SKM-1 treated with dmso at 0.1 percent for 144 hours (cell line): ENCODE data around the gene PHAF1.

ENCODE experiments used
- DNase-seq: peaks from one replicate; lab custom pipeline; 2025; ENCODE audit not compliant: unreplicated experiment; lab: John Stamatoyannopoulos, UW

The PHAF1 gene

GRCh38 chr16:67162506-67163163 is 52.9 kb downstream of the PHAF1 start:
- DNase-seq, result no peak

- DNase-seq, result no peak
These were observed 53.6 kb downstream of the PHAF1 start for GRCh38 chr16:67163164-67163998.

- no peak for DNase-seq
These were observed 54.3 kb downstream of the PHAF1 start for GRCh38 chr16:67163999-67164558.

- DNase-seq, result no peak
These were observed 54.9 kb downstream of the PHAF1 start, which contains the start of gene HSF4 for GRCh38 chr16:67164599-67165061. HSF4 (plus strand) TSS chr16:67164745; CDS start chr16:67164812, 67 bp downstream.

GRCh38 chr16:67165121-67166078 is 55.7 kb downstream of the PHAF1 start:
- DNase-seq, result no peak

- no peak for DNase-seq
These were observed 56.4 kb downstream of the PHAF1 start for GRCh38 chr16:67166110-67166547.

- DNase-seq, result no peak
These were observed 56.9 kb downstream of the PHAF1 start for GRCh38 chr16:67166598-67167168.

GRCh38 chr16:67167588-67167987 is 57.8 kb downstream of the PHAF1 start:
- no peak for DNase-seq

GRCh38 chr16:67169011-67169451 is 59.3 kb downstream of the PHAF1 start:
- no peak for DNase-seq

- no peak for DNase-seq
These were observed 60.0 kb downstream of the PHAF1 start for GRCh38 chr16:67169642-67170167.

GRCh38 chr16:67170168-67170948 is 60.6 kb downstream of the PHAF1 start, which contains the start of gene NOL3:
NOL3 (plus strand) TSS chr16:67170538.
- DNase-seq, result no peak

- no peak for DNase-seq
These were observed 61.4 kb downstream of the PHAF1 start for GRCh38 chr16:67170949-67171649.

- no peak for DNase-seq
These were observed 63.6 kb downstream of the PHAF1 start for GRCh38 chr16:67173323-67173722.

- no peak for DNase-seq
These were observed 64.3 kb downstream of the PHAF1 start for GRCh38 chr16:67173808-67174705.

GRCh38 chr16:67174706-67175231 is 65.0 kb downstream of the PHAF1 start:
- no peak for DNase-seq

GRCh38 chr16:67176662-67177061 is 66.9 kb downstream of the PHAF1 start:
- DNase-seq, result no peak
